HG03060 (cell line): ENCODE measurements around the gene SUMO2.
"Not testable (repeated sequence)": the region's sequence is repeated elsewhere in the genome, so short reads cannot be mapped to it uniquely, and the experiment has no call there.

ENCODE experiments used
- ATAC-seq: cut with Tn5 transposase; IDR thresholded peaks from one replicate; pipeline ENCODE4 v1.9.1; 2021; ENCODE audit warnings: low read depth, moderate number of reproducible peaks; ENCODE audit not compliant: unreplicated experiment

Gene SUMO2

DNA sequence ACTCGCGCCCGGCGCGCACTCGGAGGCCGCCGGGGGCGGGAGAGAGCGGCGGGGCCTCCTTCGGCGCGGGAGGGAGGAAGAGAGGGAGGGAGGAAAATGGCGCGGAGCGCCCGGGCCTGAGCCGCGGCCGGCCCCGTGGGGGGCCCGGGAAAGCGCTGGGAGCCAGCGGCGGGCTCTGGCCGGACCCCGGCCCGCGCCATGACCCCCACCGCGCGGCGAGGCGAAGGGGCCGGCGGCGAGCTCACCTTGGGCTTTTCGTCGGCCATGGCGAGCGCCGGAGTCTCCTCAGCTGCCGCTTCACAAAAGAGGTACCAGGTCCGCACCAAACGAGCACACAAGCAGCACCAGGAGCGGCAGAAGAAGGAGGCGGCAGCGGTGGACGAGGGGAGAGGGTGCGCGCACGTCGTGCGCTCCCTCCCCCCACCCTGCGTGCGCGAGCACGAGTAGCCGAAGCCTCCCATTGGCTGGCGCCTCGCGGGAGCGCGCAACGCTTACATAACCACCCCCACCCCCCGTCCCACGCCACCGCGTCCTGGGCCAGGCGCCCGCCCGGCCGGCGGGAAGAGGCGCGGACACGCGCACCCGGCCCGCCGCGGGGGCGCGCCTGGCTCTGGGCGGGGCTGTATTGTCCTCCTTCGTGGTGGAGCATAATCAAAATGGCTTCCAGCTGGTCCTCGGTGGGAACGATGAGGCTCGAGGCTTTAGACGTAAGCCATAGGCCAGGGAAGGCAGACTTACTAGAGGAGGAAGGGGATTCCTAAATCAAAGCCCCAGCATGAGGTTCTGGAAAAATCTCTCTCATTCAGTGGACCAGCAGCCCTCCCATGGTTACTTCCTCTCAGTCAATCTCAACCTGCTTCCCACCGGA is at the start of gene SUMO2:
SUMO2 (minus strand) TSS at position 391 of the 868 bp plus-strand sequence; CDS start at position 266, 125 bp downstream.
- peak; percentile 59 for ATAC-seq

DNA sequence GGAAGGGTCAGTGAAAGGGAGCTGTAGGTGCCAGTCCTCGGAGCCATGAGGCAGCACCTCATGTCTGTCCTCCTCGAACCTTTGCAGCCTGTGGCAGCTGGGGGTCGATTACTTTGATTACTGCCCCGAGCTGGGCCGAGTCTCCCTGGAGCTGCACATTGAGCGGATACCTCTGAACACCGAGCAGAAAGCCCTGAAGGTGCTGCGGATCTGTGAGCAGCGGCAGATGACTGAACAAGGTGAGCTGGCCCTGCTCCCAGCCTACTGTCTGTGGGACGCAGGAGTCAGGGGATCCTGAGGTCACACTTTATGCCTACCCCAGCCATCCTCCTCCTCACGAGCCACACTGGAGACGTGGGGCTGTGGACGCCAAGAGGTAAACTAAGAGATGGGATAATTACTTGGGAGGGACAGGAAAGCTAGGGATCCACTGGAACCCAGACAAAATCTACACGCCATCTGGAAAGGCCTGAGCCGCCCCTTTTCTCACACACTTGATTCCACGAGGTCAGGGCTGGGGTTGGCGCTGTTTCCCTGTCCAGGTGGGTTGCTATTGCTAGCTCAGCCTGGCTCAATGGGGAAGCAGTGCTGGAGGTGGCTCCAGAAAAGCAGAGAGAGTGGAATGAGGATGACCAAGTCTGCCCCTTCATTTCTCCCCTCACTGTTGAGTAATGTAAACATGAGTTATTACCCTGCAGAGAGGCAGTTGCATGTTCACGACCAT is 49.1 kb upstream of the SUMO2 start:
- ATAC-seq = no peak

DNA sequence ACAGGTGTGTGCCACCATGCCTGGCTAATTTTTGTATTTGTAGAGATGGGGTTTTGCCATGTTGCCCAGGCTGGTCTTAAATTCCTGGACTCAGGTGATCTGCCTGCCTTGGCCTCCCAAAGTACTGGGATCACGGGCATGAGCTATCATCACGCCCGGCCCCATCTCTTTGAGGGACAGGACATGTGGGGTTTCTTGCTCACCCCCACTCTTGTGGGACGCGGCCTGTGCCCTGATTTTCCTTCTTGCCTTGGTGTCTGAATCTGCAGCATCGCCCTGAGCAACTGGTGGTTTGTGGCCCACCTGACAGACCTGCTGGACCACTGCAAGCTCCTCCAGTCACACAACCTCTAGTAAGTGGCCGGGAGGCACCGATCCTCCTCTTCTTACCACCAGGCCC is 48.3 kb upstream of the SUMO2 start:
- no peak for ATAC-seq

DNA sequence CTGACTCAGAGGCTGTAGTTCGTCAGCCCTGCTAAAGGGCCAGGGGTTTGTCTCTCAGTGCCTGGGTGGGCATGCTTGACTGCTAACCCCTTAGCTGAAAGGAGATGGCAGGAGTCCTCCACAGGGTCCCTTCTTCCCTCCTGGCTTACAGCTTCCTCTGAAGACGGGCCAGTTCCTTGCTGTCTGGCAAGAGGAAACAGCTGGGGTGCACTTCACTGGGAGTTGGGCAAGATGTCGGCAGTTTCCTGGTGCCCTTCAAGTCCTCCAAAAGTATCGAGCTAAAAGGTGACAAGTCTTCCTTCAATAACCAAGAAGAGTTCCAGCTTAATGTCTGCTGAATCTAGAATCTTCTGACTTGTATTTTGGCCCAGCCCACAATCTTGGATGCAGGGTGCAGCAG is 46.1 kb upstream of the SUMO2 start:
- no peak for ATAC-seq

DNA sequence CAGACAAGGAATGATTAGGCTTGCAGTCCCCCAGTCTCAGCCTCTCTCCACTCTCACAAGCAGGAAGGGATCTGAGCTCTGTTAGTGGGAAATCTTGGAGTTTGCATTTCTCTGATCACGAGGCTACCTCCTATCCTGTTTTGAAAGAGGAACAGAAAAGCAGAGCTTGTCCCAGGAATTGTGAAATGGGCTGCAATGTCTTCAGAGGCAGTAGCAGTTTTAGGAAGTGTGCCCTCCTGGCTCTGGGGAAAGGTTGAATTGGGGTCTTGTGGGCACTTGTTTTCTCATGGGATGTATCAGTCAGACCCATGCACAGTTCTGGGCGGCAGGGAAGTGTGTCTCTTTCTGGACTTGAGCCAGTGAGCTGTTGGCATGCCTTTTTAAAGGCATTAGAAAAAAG is 45.5 kb upstream of the SUMO2 start:
- ATAC-seq = no peak

DNA sequence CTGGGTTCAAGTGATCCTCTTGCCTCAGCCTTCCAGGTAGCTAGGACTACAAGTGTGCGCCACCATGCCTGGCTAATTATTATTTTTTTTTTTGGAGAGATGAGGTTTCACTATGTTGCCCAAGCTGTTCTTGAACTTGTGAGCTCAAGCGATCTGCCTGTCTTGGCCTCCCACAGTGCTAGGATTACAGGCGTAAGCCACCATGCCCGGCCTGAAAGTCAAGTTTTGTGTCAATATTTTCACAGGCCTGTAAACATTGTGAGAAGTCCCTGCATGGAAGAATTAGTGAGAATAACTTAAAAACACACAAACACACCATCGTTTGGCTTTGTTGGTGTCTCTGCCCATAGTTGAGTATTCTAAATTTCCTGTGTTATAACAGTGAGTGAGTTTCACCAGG is 45.0 kb upstream of the SUMO2 start:
- ATAC-seq = no peak

DNA sequence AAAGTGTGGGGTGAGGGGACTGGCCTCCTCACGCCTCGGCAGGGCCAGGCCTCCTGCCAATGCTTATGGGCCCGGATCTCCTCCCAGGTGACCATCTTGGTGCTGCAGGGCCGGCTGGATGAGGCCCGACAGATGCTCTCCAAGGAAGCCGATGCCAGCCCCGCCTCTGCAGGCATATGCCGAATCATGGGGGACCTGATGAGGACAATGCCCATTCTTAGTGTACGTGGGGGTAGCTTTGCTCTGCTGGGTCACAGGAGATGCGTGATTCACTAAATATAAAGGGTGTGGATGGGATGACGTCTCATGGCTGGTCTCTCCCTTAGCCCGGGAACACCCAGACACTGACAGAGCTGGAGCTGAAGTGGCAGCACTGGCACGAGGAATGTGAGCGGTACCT is 42.3 kb upstream of the SUMO2 start:
- ATAC-seq = no peak

DNA sequence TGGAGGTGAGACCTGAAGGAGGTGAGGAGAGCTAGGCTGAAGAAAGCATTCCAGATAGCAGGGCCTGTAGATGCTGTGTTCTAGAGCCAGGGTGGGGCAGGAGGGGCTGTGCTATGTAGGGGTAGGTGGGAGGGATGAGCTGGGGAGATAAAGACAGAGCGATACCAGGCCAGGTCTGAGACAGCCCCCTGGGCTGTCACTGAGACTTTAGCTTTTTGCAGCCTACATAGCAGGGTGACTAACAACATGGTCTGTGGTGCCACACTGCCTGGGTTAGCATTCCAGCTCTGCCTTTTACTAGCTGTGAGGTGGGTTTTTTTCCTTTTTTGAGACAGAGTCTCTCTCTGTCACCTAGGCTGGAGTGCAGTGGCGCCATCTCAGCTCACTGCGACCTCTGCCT is 37.1 kb upstream of the SUMO2 start:
- no peak for ATAC-seq

DNA sequence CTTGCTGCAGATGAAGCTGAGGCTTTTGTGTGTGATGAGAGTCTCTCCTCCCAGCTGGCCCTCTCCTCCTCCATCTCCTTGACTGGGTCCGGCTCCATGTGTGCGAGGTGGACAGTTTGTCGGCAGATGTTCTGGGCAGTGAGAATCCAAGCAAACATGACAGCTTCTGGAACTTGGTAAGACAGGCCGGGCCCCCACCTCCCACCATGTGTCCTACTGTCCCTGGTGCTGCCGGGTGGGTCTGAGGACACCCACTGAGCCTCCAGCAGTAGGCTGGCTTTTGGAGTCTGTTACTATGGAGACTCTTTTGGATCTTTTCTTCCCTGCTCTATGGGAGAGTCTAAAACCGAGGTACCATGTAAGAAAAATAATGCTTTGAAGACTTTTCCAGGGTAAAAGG is 35.4 kb upstream of the SUMO2 start:
- no peak for ATAC-seq

DNA sequence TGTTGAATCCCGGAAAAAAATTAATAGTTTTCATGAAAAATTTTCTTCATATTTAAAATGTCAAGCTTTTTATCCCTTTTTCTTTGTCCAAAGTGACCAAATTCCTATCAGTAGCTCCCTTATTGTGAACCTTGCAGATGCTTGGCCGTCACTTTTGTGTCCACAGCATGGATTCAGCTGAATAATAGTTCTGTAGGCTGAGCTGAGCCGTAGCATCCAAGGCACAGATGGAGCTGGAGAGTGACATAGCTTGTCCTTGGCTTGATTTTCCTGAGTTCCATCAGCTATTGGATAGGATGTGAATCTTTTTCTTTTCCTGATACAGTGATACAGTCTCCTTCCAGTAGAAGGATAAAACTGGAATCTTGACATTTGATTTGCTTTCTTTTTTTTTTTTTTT is 26.3 kb upstream of the SUMO2 start:
- ATAC-seq = no peak

DNA sequence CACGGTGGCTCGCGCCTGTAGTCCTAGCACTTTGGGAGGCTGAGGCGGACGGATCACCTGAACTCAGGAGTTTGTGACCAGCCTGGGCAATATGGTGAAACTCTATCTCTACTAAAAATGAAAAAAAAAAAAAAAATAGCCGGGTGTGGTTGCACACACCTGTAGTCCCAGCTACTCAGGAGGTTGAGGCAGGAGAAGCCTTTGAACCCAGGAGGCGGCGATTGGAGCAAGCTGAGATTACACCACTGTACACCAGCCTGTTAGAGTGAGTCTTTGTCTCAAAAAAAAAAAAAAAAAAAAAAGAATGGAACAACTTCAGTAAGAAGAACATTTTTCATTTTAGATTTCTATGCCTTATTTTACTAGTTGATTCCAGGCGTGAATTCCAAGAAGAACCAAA is 25.4 kb upstream of the SUMO2 start:
- no peak for ATAC-seq

DNA sequence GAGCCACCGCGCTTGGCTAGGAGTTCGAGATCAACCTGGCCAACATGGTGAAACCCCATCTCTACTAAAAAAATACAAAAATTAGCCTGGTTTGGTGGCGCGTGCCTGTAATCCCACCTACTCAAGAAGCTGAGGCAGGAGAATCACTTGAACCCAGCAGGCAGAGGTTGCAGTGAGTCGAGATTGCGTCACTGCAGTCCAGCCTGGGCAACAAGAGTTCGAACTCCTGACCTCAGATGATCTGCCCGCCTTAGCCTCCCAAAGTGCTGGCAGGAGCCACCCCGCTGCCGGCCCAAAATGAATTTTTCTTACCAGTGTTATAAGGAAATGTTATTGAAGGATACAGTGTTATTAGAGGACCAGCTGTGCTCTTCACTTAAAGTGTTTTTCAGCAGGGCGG is 25.0 kb upstream of the SUMO2 start:
- no peak for ATAC-seq

DNA sequence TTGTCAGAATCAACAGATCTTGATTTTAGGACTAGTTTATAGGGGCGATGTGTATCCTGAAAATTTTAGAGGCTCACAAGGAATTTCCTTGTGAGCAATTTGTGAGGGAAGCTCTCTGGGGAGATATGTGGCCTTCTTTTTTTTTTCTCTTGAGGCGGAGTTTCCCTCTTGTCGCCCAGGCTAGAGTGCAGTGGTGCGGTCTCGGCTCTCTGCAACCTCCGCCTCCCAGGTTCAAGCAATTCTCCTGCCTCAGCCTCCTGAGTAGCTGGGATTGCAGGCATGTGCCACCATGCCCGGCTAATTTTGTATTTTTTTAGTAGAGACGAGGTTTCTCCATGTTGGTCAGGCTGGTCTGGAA is 24.3 kb upstream of the SUMO2 start:
- not testable (repeated sequence) for ATAC-seq

DNA sequence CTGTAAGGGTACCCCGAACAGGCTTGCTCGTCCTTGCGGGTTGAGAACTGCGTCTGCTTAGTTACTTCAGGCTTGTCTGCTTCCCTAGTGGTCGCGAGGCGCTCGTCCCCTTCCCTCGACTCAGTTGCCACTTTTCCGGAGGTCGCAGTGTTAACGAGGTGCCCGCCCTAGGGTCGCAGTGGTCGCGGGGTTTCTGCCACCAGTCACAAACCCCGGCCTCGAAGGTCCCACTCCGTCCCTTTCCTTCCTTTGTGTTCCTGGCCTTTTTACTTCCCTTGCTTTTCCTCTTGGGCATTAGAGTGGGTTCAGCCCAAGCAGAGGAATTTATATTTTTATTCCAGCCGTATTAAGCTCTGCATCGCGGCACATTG is 23.0 kb upstream of the SUMO2 start:
- no peak for ATAC-seq

DNA sequence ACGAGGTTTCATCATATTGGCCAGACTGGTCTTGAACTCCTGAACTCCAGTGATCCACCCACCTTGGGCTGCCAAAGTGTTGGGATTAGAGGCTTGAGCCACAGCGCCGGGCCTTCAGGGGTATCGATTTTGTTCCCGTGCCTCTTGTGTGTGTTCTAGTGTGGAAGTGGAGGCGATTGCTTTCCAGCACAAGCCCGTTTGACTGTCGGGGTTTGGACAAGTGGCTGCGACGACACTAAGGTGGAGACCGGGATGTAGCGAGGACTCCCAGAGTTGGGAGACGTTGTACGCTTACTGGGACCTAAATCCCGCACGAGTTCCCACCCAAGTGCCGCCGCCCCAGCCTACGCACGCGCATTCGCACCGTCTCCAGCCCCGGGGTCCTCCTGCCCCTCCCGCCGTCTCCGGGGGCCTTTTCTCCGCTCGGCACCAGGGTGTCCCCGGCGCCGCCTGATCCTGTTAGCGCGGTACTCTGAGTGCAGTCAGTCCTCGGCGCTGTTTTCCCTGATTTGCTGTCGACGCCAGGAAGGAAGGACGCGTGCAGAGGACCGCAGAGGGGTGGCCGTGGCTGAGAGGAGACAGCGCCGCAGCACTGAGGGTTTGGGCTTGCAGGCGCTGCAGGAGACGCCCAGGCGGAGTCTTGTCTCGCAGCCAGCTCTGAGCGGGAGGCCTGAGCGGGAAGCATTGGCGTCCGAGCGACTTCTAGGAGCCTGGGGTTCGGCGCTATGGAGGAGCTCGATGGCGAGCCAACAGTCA is 22.5 kb upstream of the SUMO2 start, which contains the start of gene NUP85:
NUP85 (plus strand) TSS at position 643 of the 756 bp plus-strand sequence; CDS start at position 726, 83 bp downstream.
- no peak for ATAC-seq

DNA sequence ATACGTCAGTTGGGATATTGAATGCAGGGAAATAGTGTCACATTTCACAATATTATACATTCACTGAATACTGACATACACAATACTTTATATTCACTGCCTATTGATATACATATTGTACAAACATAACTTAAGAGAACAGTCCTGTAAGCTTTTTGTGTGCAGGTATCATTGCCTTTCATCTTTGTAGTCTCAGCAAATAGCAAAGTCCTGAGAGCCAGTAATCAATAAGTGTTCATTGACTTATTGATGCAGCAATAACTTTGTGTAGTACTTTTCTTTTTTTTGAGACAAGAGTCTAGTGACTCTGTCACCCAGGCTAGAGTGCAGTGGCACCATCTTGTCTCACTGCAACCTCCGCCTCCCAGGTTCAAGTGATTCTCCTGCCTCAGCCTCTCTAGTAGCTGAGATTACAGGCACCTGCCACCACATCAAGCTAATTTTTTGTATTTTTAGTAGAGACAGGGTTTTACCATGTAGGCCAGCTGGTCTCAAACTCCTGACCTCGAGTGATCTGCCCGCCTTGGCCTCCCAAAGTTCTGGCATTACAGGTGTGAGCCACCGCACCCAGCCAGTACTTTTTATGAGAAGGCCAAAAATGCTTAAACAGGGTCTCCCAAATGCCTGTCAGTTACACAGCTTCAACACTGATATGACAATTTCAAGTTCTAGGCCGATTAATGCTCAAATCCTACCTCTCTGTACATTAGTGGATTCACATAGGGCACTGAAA is 17.3 kb upstream of the SUMO2 start:
- ATAC-seq = no peak

DNA sequence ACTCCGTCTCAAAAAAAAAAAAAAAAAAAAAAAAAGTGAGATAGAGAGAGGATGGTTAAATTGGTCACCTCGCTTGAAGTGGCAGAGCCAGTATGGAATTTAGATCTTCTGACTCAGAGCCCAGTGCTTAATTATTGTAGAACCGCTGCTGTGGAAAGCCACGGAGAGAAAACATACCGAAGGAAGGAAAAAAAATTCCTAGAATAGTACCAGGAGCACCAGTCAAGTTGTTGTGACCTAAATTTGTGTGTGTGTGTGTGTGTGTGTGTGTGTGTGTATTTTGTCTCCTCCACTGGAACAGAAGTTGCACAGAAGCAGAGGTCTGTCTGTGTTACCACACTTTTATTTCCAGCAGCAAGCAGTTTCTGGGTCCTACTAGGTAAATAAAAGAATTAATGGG is 12.1 kb upstream of the SUMO2 start:
- no peak for ATAC-seq

DNA sequence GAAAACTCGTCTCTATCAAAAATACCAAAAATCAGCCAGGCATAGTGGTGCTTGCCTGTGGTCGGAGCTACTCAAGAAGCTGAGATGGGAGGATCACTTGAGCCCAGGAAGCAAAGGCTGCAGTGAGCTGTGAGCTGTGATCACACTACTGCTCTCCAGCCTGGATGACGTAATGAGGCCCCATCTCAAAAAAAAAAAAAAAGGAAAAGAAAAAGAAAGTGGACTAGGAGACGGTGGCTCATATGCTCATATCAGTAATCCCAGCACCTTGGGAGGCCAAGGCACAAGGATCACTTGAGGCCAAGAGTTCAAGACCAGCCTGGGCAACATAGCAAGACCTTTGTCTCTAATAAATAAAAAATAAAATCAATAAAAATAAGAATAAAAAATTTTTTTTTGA is 8.8 kb upstream of the SUMO2 start:
- no peak for ATAC-seq

DNA sequence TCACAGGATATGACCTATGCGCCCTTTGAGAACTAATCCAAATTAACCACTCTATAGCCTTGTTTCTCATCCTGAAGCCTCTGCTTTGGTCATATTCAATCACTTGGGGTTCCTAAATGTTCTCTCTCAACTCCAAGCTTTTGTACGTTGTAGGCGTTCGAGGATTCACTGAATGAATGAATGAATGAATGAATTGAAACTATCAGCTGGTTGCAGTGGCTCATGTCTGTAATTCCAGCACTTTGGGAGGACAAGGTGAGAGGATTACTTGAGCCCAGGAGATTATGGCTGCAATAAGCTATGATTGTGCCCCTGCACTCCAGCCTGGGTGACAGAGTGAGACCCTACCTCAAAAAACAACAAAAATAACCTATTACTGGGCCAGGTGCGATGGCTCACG is 5.9 kb upstream of the SUMO2 start:
- ATAC-seq = no peak

DNA sequence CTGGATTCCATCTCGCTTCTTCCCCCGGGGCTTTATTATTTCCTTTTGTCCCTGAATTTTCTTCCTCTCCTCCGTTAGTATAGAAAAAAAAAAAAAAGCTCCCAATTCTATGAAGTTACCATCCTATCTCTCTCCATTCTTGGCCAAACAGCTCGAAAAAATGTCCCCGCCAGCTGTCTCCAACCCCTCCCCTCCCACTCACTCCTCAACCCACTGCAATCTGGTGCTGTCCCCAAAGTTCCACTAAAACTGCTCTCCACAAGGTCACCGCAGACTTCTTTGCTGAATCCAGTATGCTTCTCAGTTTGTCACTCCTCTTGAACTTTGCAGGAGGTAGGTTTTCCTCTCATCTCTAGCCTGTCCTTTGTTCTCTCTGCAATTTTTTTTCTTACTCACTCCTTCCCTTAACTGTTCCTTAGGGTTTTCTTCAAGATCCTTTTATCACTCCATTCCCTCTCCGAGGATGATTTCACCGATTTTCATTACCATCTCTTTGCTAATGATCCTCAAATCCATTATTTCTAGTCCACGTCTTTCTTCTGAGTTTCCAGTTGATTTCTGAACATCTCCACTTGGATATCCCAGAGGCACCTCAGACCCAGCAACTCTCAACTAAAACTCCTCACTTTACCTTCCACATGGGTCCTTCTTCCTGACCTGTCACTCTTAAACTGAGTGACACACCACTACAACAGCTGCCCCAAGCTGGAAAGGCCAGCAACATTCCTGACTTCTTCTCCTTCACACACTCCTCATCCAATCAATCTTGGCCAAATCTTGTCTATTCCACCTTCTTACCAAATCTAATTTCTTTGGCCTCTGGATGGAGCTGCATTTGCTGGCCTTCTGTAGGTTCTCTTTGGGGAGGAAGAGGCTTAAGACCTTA is 1.5 kb upstream of the SUMO2 start:
- no peak for ATAC-seq
